Hepatocyte (in vitro differentiated cells): ENCODE results near the gene PILRB.

ENCODE experiments used
- CTCF ChIP-seq: fragments of 200-600 bp; sonication (generic); IDR thresholded peaks from 2 replicates; pipeline ENCODE4 v1.5.1; 2016; ENCODE audit warnings: antibody characterized with exemption, mild to moderate bottlenecking; ENCODE audit not compliant: poor library complexity
- EZH2 ChIP-seq: fragments of 200-600 bp; sonication (generic); IDR thresholded peaks from 2 replicates; pipeline ENCODE4 v1.6.1; 2016; ENCODE audit warnings: antibody characterized with exemption, mild to moderate bottlenecking, borderline replicate concordance
- EZH2phosphoT487 ChIP-seq: fragments of 200-600 bp; sonication (generic); IDR thresholded peaks from one replicate; pipeline ENCODE4 v1.6.1; 2018; ENCODE audit warnings: antibody characterized with exemption, mild to moderate bottlenecking, low read depth, moderate library complexity; ENCODE audit not compliant: unreplicated experiment, severe bottlenecking

GRCh38 chr7:100400041-100400440 is 42.1 kb downstream of the PILRB start:
- TF ChIP-seq CTCF = no peak
- TF ChIP-seq EZH2phosphoT487 = no peak
- TF ChIP-seq EZH2 = no peak
